Mucosa of rectum (tissue), 2 donors: Measurements from ENCODE around the gene INMT.

Source experiments
- H3K27ac ChIP-seq, 2 donors: one replicate each; pipeline ENCODE4 v1.7.0; 2013; ENCODE audit warnings: inconsistent platforms in 2 of 2, low read depth in 2 of 2, low read length in 2 of 2
- H3K27me3 ChIP-seq, 2 donors: one replicate each; pipeline ENCODE4 v1.7.0; 2013; ENCODE audit warnings: low read length in 2 of 2; ENCODE audit not compliant: control insufficient read depth in 2 of 2, insufficient read depth in 2 of 2
- H3K36me3 ChIP-seq, 2 donors: one replicate each; pipeline ENCODE4 v1.7.0; 2013; ENCODE audit warnings: low read length in 2 of 2; ENCODE audit not compliant: control insufficient read depth in 2 of 2, insufficient read depth in 2 of 2
- H3K4me1 ChIP-seq, 2 donors: one replicate each; pipeline ENCODE4 v1.7.0; 2013; ENCODE audit warnings: low read length in 2 of 2, mild to moderate bottlenecking in 1 of 2; ENCODE audit not compliant: control insufficient read depth in 2 of 2, insufficient read depth in 2 of 2
- H3K4me3 ChIP-seq, 2 donors: one replicate each; pipeline ENCODE4 v1.7.0; 2013; ENCODE audit warnings: low read length in 2 of 2
- H3K9ac ChIP-seq, 2 donors: one replicate each; pipeline ENCODE4 v1.7.0; 2013; ENCODE audit warnings: low read length in 2 of 2, low read depth in 1 of 2, mild to moderate bottlenecking in 1 of 2
- H3K9me3 ChIP-seq, 2 donors: one replicate each; pipeline ENCODE4 v1.7.0; 2013; ENCODE audit warnings: low read length in 2 of 2; ENCODE audit not compliant: control insufficient read depth in 2 of 2
- donor health status: healthy.
- donor health status: Normal muscosa, but diverticular disease.

INMT gene

GRCh38 chr7:30745261-30745941 is 6.5 kb upstream of the INMT start:
- H3K36me3 ChIP-seq: no peaks in the 10 kb centered on the region
- no peak overlapping the region for H3K9ac ChIP-seq
- no peaks in the 10 kb centered on the region for H3K9me3 ChIP-seq
- peaks cover 2 to 3% of the 10 kb centered on the region in 2 donors for H3K4me1 ChIP-seq
- H3K27me3 ChIP-seq: no peaks in the 10 kb centered on the region
- no peak overlapping the region for H3K4me3 ChIP-seq
- no peak overlapping the region for H3K27ac ChIP-seq

DNA sequence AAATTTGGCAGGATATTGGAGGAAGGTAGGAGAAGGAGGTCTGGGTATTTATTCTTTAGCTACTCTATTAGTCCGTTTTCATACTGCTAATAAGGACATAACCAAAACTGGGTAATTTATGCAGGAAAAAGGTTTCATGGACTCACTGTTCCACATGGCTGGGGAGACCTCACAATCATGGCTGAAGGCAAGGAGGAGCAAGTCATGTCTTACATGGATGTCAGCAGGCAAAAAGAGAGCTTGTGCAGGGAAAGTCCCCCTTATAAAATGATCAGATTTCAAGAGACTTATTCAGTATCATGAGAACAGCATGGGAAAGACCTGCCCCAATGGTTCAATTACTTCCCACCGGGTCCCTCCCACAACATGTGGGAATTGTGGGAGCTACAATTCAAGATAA is 1.9 kb upstream of the INMT start:
- Histone ChIP-seq H3K4me1 (peaks cover 12 to 29% of the 10 kb centered on the region in 2 donors), H3K36me3 (no peaks in the 10 kb centered on the region), H3K9ac (no peak overlapping the region), H3K27ac (peak overlapping the region; percentile 58 to 82), H3K27me3 (no peaks in the 10 kb centered on the region), H3K9me3 (no peaks in the 10 kb centered on the region), H3K4me3 (no peak overlapping the region)

DNA sequence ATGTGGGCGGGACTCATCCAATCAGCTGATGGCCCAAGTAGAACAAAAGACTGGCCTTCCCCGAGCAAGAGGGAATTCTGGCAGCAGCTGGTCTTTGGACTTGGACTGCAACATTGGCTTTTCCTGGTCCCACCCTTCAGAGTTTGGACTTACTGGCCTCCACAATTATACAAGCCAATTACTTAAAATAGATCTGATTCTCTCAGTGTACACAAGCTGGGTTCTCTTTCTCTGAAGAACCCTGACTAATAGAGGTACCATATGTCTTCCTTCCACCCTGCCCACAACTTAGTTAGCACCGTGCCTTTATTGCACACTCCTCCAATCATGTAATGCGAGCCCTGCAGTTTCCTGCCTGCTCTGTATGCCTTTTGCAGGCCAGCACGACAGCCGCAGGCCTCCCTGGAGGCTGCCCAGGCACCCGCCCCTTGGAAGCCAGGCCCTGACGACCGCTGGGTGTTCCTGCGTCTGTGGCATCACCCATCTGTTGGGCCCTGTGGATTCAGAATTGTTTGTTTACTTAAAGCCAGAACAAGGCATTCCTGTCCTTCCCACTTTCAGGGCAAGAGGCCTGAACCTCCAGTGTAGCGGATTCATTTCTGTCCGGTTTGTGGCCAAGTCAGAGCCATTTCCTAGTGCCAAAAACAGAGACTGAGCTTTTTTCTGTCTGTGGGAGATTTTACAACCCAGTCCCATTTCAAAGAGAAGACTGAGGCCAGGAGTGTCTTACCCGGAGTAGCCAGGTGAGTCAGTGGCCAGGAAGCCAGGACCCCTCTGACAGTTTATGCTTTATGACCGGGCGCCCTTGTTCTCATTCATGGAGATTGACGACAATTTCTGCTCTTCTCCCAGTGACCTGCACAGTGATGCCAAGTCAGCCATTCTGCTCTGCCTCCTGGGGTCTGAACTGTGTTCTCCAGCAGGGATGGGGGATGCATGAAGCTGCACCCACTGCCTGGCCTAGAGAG is 968 bp upstream of the INMT start:
- H3K4me3 ChIP-seq: peak overlapping the region; percentile 0 to 37
- H3K9ac ChIP-seq: peak overlapping the region in 1 of 2 donors; percentile 34
- H3K9me3 ChIP-seq: no peaks in the 10 kb centered on the region
- no peaks in the 10 kb centered on the region for H3K27me3 ChIP-seq
- peak overlapping the region; percentile 78 to 82 for H3K27ac ChIP-seq
- no peaks in the 10 kb centered on the region for H3K36me3 ChIP-seq
- peaks cover 14 to 29% of the 10 kb centered on the region in 2 donors for H3K4me1 ChIP-seq

GRCh38 chr7:30752484-30752883 is 549 bp downstream of the INMT start:
- Histone ChIP-seq H3K9me3 (no peaks in the 10 kb centered on the region), H3K9ac (peak overlapping the region in 1 of 2 donors; percentile 33), H3K27me3 (no peaks in the 10 kb centered on the region), H3K4me3 (peak overlapping the region; percentile 48 to 49), H3K36me3 (no peaks in the 10 kb centered on the region), H3K27ac (peak overlapping the region; percentile 78 to 82), H3K4me1 (peaks cover 14 to 29% of the 10 kb centered on the region in 2 donors)

GRCh38 chr7:30752979-30753378 is 1.0 kb downstream of the INMT start:
- peak overlapping the region in 1 of 2 donors; percentile 33 for H3K9ac ChIP-seq
- H3K4me3 ChIP-seq: peak overlapping the region; percentile 48 to 49
- peak overlapping the region; percentile 78 to 82 for H3K27ac ChIP-seq
- H3K4me1 ChIP-seq: peaks cover 14 to 29% of the 10 kb centered on the region in 2 donors
- no peaks in the 10 kb centered on the region for H3K9me3 ChIP-seq
- H3K36me3 ChIP-seq: no peaks in the 10 kb centered on the region
- no peaks in the 10 kb centered on the region for H3K27me3 ChIP-seq

- Histone ChIP-seq H3K27me3 (no peaks in the 10 kb centered on the region), H3K27ac (no peak overlapping the region), H3K9me3 (no peaks in the 10 kb centered on the region), H3K4me1 (peaks cover 14 to 29% of the 10 kb centered on the region in 2 donors), H3K4me3 (no peak overlapping the region), H3K36me3 (no peaks in the 10 kb centered on the region), H3K9ac (no peak overlapping the region)
These were observed 2.5 kb downstream of the INMT start for GRCh38 chr7:30754315-30754877.

GRCh38 chr7:30755384-30756154 is 3.6 kb downstream of the INMT start:
- Histone ChIP-seq H3K4me3 (no peak overlapping the region), H3K27ac (no peak overlapping the region), H3K36me3 (no peaks in the 10 kb centered on the region), H3K9ac (no peak overlapping the region), H3K9me3 (no peaks in the 10 kb centered on the region), H3K27me3 (no peaks in the 10 kb centered on the region), H3K4me1 (peaks cover 10 to 24% of the 10 kb centered on the region in 2 donors)

DNA sequence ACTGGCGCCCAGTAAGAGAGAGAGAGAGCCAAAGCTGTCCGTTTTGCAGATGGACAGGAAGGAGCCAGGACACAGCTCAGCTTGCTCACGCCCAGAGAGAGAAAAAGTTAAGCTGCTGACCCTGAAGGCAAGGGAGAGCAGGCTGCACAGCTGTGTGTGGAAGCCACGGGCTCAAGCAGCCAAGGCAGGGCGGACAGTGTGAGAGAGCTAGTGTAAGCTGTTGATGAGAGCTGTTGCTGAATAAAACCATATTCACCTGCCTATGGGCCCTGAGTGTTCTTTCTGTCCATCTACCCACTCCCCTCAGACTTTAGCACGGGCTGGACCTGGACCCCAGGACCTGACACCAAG is 5.4 kb downstream of the INMT start:
- Histone ChIP-seq H3K4me3 (no peak overlapping the region), H3K9ac (no peak overlapping the region), H3K36me3 (no peaks in the 10 kb centered on the region), H3K27ac (no peak overlapping the region), H3K9me3 (no peaks in the 10 kb centered on the region), H3K4me1 (peaks cover 2 to 8% of the 10 kb centered on the region in 2 donors), H3K27me3 (no peaks in the 10 kb centered on the region)

DNA sequence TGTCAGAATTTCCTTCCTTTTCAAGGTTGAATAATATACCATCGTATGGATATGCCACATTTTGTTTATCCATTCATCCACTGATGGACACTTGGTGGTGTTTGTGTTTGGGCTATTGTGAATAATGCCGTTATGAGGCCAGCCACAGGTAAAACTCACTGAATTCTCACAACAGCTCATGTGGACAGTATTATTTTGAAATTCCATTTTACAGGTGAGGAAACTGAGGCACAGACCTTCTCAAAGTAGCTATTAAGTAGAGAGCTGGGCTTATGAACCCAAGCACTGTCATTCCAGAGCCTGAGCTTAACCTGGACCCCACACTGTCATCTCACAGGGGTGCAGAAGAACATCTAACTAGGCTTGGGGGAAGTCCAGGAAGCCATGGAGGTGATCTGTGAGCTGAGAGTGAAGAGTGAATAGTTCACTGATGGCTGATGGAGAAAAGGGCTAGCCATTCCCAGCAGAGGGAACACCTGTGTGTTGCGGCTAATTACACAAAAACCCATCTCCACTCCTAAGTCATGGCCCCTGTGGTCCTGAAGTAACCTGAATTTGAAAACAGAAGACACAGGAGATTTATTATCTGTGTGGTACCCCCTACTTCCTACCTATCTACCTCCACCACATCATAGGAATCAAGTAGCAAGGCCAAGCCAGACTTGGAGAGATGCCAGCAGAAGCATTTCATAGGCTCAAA is 8.7 kb downstream of the INMT start:
- H3K4me1 ChIP-seq: peaks cover 0 to under 1% of the 10 kb centered on the region in 2 donors
- H3K27ac ChIP-seq: no peak overlapping the region

More for the DNA sequence above, 8.7 kb downstream of the INMT start:
- no peaks in the 10 kb centered on the region for H3K27me3 ChIP-seq
- H3K4me3 ChIP-seq: no peak overlapping the region
- H3K9me3 ChIP-seq: no peaks in the 10 kb centered on the region
- no peak overlapping the region for H3K9ac ChIP-seq
- no peaks in the 10 kb centered on the region for H3K36me3 ChIP-seq
